H9 (cell line): ENCODE data around the gene ABLIM3. TPM values are rescaled to one million over a fixed set of nuclear protein-coding genes. Genes with fewer than 3 reads are reported as not detected.

ENCODE experiments used
- DNase-seq: peaks from one replicate; pipeline ENCODE4 v3.0.0-alpha.2; 2017
- H2AFZ ChIP-seq: one replicate; pipeline ENCODE4 v1.6.1; 2013; ENCODE audit warnings: mild to moderate bottlenecking, low read length, control low read depth, moderate library complexity
- H2AK5ac ChIP-seq: 2 replicates; pipeline ENCODE4 v1.6.1; 2013; ENCODE audit warnings: low read length, control low read depth, mixed read lengths; ENCODE audit not compliant: insufficient read length
- H2BK120ac ChIP-seq: one replicate; pipeline ENCODE4 v1.6.1; 2013; ENCODE audit warnings: low read depth, mild to moderate bottlenecking, low read length, control low read depth, inconsistent platforms; ENCODE audit not compliant: poor library complexity, severe bottlenecking
- H2BK12ac ChIP-seq: 2 replicates; pipeline ENCODE4 v1.6.1; 2013; ENCODE audit warnings: low read length, control low read depth, mixed read lengths, low read depth; ENCODE audit not compliant: insufficient read length
- H2BK15ac ChIP-seq: 2 replicates; pipeline ENCODE4 v1.6.1; 2013; ENCODE audit warnings: low read depth, low read length, control low read depth
- H2BK20ac ChIP-seq: one replicate; pipeline ENCODE4 v1.6.1; 2013; ENCODE audit warnings: low read depth, mild to moderate bottlenecking, low read length, control low read depth, inconsistent platforms; ENCODE audit not compliant: poor library complexity, severe bottlenecking
- H2BK5ac ChIP-seq: 2 replicates; pipeline ENCODE4 v1.6.1; 2013; ENCODE audit warnings: low read length, control low read depth, mixed read lengths; ENCODE audit not compliant: insufficient read length
- H3K14ac ChIP-seq: 2 replicates; pipeline ENCODE4 v1.6.1; 2013; ENCODE audit warnings: low read length, control low read depth; ENCODE audit not compliant: insufficient read depth
- H3K18ac ChIP-seq: 2 replicates; pipeline ENCODE4 v1.6.1; 2013; ENCODE audit warnings: low read depth, mild to moderate bottlenecking, mixed read lengths, low read length, control low read depth; ENCODE audit not compliant: insufficient read length
- H3K23ac ChIP-seq: 2 replicates; pipeline ENCODE4 v1.6.1; 2013; ENCODE audit warnings: low read length, control low read depth, mixed read lengths, low read depth; ENCODE audit not compliant: insufficient read length
- H3K23me2 ChIP-seq: 2 replicates; pipeline ENCODE4 v1.6.1; 2013; ENCODE audit warnings: low read depth, mild to moderate bottlenecking, mixed read lengths, low read length, control low read depth; ENCODE audit not compliant: insufficient read length, poor library complexity, severe bottlenecking
- H3K27ac ChIP-seq: 2 replicates; pipeline ENCODE4 v1.5.1; 2013; ENCODE audit warnings: low read length, control low read depth, mixed read lengths, low read depth; ENCODE audit not compliant: insufficient read length
- H3K27me3 ChIP-seq: 2 replicates; pipeline ENCODE4 v1.6.1; 2013; ENCODE audit warnings: low read length, control low read depth, inconsistent platforms; ENCODE audit not compliant: insufficient read depth
- H3K4ac ChIP-seq: 2 replicates; pipeline ENCODE4 v1.6.1; 2013; ENCODE audit warnings: low read depth, mild to moderate bottlenecking, control low read depth, inconsistent platforms, low read length, moderate library complexity
- H3K4me1 ChIP-seq: 2 replicates; pipeline ENCODE4 v1.6.1; 2013; ENCODE audit warnings: low read length, control low read depth, inconsistent platforms; ENCODE audit not compliant: insufficient read depth
- H3K4me2 ChIP-seq: 2 replicates; pipeline ENCODE4 v1.6.1; 2013; ENCODE audit warnings: low read length, control low read depth, mixed read lengths; ENCODE audit not compliant: insufficient read length, insufficient read depth
- H3K56ac ChIP-seq: 2 replicates; pipeline ENCODE4 v1.6.1; 2013; ENCODE audit warnings: low read depth, mild to moderate bottlenecking, mixed read lengths, low read length, control low read depth; ENCODE audit not compliant: insufficient read length
- H3K79me1 ChIP-seq: 2 replicates; pipeline ENCODE4 v1.6.1; 2013; ENCODE audit warnings: low read depth, mild to moderate bottlenecking, moderate library complexity, low read length, control low read depth, inconsistent platforms; ENCODE audit not compliant: insufficient read depth, poor library complexity, severe bottlenecking
- H3K79me2 ChIP-seq: 2 replicates; pipeline ENCODE4 v1.6.1; 2013; ENCODE audit warnings: low read length, control low read depth, inconsistent platforms; ENCODE audit not compliant: insufficient read depth
- H3K9ac ChIP-seq: 2 replicates; pipeline ENCODE4 v1.6.1; 2013; ENCODE audit warnings: low read length, control low read depth, mixed read lengths; ENCODE audit not compliant: insufficient read length; ENCODE audit errors: extremely low read depth
- H3K9me3 ChIP-seq: one replicate; pipeline ENCODE4 v1.6.1; 2013; ENCODE audit warnings: low read depth, low read length, inconsistent platforms; ENCODE audit not compliant: control insufficient read depth
- H3T11ph ChIP-seq: one replicate; pipeline ENCODE4 v1.6.1; 2013; ENCODE audit warnings: mild to moderate bottlenecking, low read length, control low read depth, inconsistent platforms
- H4K20me1 ChIP-seq: one replicate; pipeline ENCODE4 v1.6.1; 2013; ENCODE audit not compliant: control insufficient read depth, insufficient read length, insufficient read depth
- H4K5ac ChIP-seq: 2 replicates; pipeline ENCODE4 v1.6.1; 2013; ENCODE audit warnings: low read depth, mild to moderate bottlenecking, mixed read lengths, low read length, control low read depth; ENCODE audit not compliant: insufficient read length
- H4K8ac ChIP-seq: replicated peaks from 2 replicates; pipeline ENCODE4 v1.6.1; 2013; ENCODE audit warnings: low read length, control low read depth, mixed read lengths, low read depth; ENCODE audit not compliant: insufficient read length
- H4K91ac ChIP-seq: 2 replicates; pipeline ENCODE4 v1.6.1; 2013; ENCODE audit warnings: low read depth, mild to moderate bottlenecking, moderate library complexity, mixed read lengths, low read length, control low read depth; ENCODE audit not compliant: insufficient read length
- H3K27ac Mint-ChIP-seq, 3 experiments: 2 replicates in 2 of 3; 3 replicates in 1 of 3; pipeline ENCODE4 v1.8.0; 2020 to 2021; ENCODE audit warnings: mixed read lengths in 3 of 3, mild to moderate bottlenecking in 1 of 3, moderate library complexity in 1 of 3
- H3K27me3 Mint-ChIP-seq: 2 replicates; pipeline ENCODE4 v1.8.0; 2021; ENCODE audit warnings: low read depth, mild to moderate bottlenecking, moderate library complexity, mixed read lengths
- H3K36me3 Mint-ChIP-seq, 3 experiments: 2 replicates in 2 of 3; 3 replicates in 1 of 3; pipeline ENCODE4 v1.8.0; 2020 to 2021; ENCODE audit warnings: low read depth in 3 of 3, mixed read lengths in 3 of 3; ENCODE audit not compliant: insufficient read depth in 1 of 3
- H3K4me1 Mint-ChIP-seq, 2 experiments: 2 replicates each; pipeline ENCODE4 v1.8.0; 2020; ENCODE audit warnings: mixed read lengths in 2 of 2
- H3K4me3 Mint-ChIP-seq, 2 experiments: 2 replicates in 1 of 2; 3 replicates in 1 of 2; pipeline ENCODE4 v1.8.0; 2020 to 2021; ENCODE audit warnings: mild to moderate bottlenecking in 2 of 2, mixed read lengths in 2 of 2, moderate library complexity in 1 of 2
- H3K9me3 Mint-ChIP-seq, 2 experiments: 2 replicates in 1 of 2; 3 replicates in 1 of 2; pipeline ENCODE4 v1.8.0; 2020; ENCODE audit warnings: mild to moderate bottlenecking in 2 of 2, mixed read lengths in 2 of 2, moderate library complexity in 1 of 2
- CTCF ChIP-seq: fragments of 200-600 bp; sonication (generic); conservative IDR thresholded peaks from 3 replicates; pipeline ENCODE4 v1.8.0; 2021; ENCODE audit warnings: antibody characterized with exemption, mild to moderate bottlenecking
- WGBS: extraction: QIAGEN DNeasy Blood & Tissue Kit; methylation state at CpG from one replicate; pipeline ENCODE4 v1.1.7; 2013; ENCODE audit warnings: missing lambda C conversion rate, low lambda C conversion rate, mixed read lengths; ENCODE audit not compliant: insufficient read length; ENCODE audit errors: extremely low coverage; 5-methylcytosine and 5-hydroxymethylcytosine counted together
- total RNA-seq: library from RNA; stranded (reverse); gene quantifications from 2 replicates; pipeline ENCODE4 v1.2.1, GENCODE V29; 2021

The ABLIM3 gene
- total RNA-seq, 1 experiment from 2014 or later: 0.20 TPM

DNA sequence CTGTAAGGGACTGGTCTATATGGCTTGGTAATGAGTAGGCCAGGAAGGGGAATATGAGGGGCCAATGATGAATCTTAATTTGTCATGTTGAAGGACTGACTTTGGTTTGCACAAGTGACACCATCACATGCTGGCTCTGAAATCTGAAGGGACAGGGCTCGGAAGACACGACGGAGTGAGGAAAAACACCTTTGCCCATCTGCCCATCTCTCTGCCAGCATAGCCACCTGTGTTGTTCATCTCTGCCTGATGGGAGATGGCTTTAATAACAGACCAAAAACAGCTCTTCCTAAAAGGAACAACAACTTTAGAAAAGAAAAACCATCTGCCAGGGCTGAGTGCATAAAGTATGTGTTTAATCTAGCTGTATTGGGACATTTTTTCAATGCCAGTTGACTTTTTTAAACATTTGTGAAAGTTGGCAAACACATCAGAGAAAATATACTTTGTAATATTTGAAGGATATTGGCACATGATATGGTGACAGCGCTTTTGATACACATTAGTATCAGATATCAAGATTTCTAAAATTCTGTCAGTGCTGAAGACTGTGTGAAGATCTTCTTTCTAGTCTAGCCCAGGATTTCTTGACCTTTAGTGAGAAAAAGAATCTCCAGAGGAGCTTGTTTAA, 27.1 kb downstream of the ABLIM3 start:
- no peak overlapping the region for H3K4me3 Mint-ChIP-seq
- no peak for DNase-seq
- WGBS: no CpG with 5 or more reads among the region's 4 CpGs

More for the DNA sequence above, 27.1 kb downstream of the ABLIM3 start:
- Histone ChIP-seq H2AFZ (no peak overlapping the region), H3K9ac (no peak overlapping the region), H3K56ac (no peak overlapping the region), H3K4ac (no peak overlapping the region), H2BK15ac (no peak overlapping the region), H3K23me2 (no peaks in the 10 kb centered on the region), H2BK20ac (no peak overlapping the region), H3K18ac (no peak overlapping the region), H3K27me3 (no peaks in the 10 kb centered on the region), H3T11ph (no peak overlapping the region), H3K23ac (no peak overlapping the region), H2BK120ac (no peak overlapping the region), H3K4me2 (no peak overlapping the region), H3K79me1 (no peaks in the 10 kb centered on the region), H4K20me1 (no peaks in the 10 kb centered on the region), H3K27ac (no peak overlapping the region), H4K91ac (no peak overlapping the region), H2AK5ac (no peak overlapping the region), H4K5ac (no peak overlapping the region), H3K4me1 (no peaks in the 10 kb centered on the region), H3K9me3 (no peaks in the 10 kb centered on the region), H2BK5ac (no peak overlapping the region), H3K79me2 (no peaks in the 10 kb centered on the region), H4K8ac (no peak overlapping the region), H3K14ac (no peak overlapping the region), H2BK12ac (no peak overlapping the region)
- H3K27ac Mint-ChIP-seq: no peak overlapping the region
- TF ChIP-seq CTCF: no peak
- H3K9me3 Mint-ChIP-seq: no peaks in the 10 kb centered on the region
- H3K4me1 Mint-ChIP-seq: no peaks in the 10 kb centered on the region; a peak in 1 of 4 replicates
- H3K36me3 Mint-ChIP-seq: no peaks in the 10 kb centered on the region
- no peaks in the 10 kb centered on the region; the same call in 1 of the 2 replicates for H3K27me3 Mint-ChIP-seq
